GM10847 (cell line): ENCODE results near the gene RAPH1.

ENCODE experiments used
- POLR2A ChIP-seq: IDR thresholded peaks from 2 replicates; pipeline ENCODE4 v1.6.1; 2011; ENCODE audit not compliant: insufficient read length; ENCODE audit errors: extremely low read depth

Gene RAPH1

DNA sequence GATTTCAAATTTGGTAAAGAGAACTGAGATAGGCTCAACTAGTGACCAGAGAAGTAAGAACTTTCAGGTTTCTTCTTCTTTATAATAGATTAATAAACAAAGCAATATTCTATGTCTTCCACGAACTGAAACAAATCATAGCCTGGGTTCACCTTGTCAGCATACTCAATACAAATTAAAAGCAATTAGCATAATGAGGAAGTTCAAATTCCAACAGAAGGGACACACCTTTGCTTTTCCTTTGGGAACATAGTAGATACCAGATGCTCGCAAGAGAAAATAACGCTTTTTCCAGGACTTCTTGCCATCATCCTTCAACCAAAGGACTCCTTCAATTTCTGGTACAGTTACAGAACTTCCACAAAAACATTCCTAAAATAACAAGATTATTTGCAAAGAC is 79.9 kb downstream of the RAPH1 start:
- no peak for TF ChIP-seq POLR2A

DNA sequence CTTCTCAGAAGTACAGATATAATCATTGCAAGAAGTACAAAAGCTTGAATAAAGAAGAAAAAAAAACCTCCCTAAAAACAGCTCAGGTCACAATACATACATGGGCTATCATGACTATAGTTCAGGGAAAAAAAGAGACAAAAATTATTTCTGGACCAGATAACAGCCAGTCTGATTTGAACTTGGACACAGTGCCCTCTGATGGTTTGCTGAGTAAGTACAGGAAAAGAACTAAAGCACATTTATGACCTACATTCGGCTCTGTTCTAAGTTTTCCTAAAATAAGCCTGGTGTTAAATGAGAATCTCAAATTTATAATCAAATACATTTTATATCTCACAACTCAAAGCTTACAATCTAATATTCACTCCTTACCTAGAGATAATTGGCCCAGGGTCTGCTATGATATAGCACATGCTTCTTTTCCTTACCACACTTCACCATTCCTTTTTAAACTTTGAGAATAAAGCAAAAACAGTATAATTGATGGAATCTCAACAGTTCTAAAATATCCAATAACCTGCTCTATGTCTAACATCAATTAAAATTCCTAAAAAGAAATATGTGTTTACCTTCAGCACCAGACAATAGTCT is 81.1 kb downstream of the RAPH1 start:
- no peak for TF ChIP-seq POLR2A

DNA sequence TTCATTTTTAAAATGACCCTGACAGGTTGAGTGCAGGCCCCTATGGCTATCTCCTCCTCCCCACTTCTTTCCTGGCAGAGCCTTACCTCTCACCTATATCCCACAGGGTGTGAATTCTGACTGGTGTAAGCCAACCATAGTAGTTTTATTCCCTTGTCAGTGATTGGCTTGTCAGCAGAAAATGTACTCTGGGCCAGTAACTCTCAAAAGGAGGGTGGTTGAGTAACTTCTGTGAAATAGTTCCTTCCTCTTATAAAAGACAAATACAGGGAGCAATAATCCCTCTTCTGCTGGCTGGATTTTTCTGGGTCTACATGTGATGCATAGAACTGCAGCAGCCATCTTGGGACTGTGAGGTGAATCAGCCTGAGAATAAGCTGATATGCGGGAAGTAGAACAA is 83.4 kb downstream of the RAPH1 start:
- no peak for TF ChIP-seq POLR2A

DNA sequence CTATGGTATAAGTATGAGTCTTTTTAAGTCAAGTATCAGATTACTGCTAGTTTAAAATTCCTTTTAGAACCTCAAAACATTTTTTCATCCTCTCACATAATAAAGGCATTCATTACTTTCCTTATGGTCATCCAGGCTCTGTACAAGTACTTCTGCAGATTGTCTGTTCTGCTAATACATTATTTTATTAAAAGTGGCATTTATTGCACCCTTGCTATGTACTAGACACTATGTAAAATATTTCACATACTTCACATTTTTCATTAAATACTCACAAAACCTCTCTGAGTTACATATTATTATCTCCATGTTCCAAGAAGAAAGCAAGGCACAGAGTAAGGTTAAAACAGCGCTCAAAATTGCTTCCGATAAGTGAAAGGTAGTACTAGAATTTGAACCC is 84.1 kb downstream of the RAPH1 start:
- no peak for TF ChIP-seq POLR2A

DNA sequence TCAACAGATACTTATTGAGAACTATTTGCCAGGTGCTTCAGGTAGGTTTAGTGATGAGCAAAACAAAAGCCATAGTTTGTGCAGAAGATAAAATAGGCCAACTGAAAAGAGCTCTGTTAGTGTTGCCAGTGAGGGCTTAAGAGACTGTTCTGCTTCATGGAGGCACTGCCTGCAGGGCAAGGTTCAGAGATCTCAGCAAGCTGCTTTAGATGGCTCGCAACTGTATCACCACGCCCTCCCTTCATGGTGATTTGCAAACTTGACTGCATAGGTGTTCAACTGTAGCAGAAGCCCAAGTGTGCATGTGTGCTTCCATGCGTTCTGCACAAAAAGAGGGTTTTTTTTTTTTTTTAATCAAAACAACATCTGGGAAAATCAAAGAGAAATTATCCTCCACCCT is 84.5 kb downstream of the RAPH1 start:
- no peak for TF ChIP-seq POLR2A

- no peak for TF ChIP-seq POLR2A
Observed at GRCh38 chr2:203446780-203447179, 88.3 kb downstream of the RAPH1 start.

DNA sequence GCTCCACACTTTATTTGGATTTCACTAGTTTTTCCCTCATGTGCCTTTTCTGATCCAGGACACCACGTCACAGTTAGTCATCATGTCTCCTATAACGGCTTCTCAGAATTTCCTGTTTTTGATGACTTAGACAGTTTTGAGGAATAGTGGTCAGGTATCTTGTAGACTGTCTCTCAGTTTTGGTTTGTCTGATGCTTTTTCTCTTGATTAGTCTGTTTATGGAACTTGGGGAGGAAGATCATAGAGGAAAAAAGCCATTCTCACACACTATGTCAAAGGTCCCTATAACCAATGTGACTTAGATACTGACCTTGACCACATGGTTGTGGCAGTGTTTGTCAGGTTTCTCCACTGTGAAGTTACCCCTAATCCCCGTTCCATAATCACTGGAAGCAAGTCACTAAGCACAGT is 89.0 kb downstream of the RAPH1 start:
- no peak for TF ChIP-seq POLR2A

GRCh38 chr2:203444738-203445137 is 90.4 kb downstream of the RAPH1 start:
- no peak for TF ChIP-seq POLR2A

GRCh38 chr2:203442463-203442862 is 92.6 kb downstream of the RAPH1 start:
- TF ChIP-seq POLR2A, result no peak

DNA sequence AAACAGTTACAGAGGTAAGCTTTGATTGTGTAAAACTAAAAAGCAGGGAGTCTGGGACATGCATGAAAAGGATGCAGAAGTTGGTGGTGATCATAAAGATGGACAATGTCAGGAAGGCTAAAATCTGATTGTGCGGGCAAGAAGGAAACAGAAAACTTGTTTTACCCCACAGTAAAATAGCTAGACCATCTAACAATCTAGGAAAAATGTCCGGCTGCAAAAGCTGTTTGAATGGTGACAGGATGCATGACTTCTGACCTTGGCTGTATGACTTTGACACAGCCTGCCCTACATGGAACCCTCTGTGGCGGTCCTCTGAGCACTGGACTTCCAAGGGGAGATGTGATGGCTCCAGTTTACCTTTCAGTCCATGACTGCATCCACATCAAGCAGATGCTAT is 93.6 kb downstream of the RAPH1 start:
- no peak for TF ChIP-seq POLR2A

DNA sequence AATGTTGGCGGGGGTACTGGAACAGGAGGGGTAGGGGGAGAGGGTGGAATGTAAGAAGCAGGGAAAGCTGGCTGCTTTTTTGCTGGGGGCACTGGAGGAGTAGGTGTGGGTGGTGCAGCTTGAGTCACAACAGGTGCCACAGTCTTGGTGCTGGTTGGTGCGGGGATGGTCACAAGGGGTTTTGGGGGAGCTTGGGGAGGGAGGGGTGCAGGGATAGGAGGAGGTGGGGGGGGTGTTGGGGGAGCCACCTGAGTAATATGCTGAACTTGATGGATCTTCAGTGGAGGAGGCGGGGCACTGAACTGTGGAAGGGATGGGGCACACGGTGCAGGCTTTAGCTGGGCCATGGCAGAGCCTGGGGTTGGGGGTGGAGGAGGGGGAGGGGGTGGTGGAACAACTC is 94.4 kb downstream of the RAPH1 start:
- TF ChIP-seq POLR2A, result no peak

GRCh38 chr2:203438528-203438927 is 96.6 kb downstream of the RAPH1 start:
- no peak for TF ChIP-seq POLR2A

GRCh38 chr2:203437511-203437910 is 97.6 kb downstream of the RAPH1 start:
- no peak for TF ChIP-seq POLR2A

- no peak for TF ChIP-seq POLR2A
Observed at GRCh38 chr2:203436496-203436895, 98.6 kb downstream of the RAPH1 start.

DNA sequence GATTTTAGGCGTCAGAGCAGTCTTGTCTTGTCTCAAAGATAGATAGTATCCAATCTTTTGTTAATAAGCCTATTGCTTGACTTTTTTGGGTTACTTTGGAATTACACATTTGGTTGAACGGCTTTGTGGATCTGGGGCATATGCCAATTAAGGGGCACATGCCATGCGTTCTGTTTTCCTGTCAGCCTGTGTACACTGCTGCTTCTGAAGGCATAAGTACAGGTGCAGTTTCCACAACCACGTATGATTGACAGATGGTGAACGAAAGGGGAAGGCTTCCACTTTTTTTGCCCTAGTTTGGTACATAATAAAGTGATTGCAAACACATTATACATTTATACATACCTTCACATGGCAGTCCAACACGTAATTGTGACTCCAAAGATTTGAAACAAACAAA is 102.3 kb downstream of the RAPH1 start:
- TF ChIP-seq POLR2A, result no peak

DNA sequence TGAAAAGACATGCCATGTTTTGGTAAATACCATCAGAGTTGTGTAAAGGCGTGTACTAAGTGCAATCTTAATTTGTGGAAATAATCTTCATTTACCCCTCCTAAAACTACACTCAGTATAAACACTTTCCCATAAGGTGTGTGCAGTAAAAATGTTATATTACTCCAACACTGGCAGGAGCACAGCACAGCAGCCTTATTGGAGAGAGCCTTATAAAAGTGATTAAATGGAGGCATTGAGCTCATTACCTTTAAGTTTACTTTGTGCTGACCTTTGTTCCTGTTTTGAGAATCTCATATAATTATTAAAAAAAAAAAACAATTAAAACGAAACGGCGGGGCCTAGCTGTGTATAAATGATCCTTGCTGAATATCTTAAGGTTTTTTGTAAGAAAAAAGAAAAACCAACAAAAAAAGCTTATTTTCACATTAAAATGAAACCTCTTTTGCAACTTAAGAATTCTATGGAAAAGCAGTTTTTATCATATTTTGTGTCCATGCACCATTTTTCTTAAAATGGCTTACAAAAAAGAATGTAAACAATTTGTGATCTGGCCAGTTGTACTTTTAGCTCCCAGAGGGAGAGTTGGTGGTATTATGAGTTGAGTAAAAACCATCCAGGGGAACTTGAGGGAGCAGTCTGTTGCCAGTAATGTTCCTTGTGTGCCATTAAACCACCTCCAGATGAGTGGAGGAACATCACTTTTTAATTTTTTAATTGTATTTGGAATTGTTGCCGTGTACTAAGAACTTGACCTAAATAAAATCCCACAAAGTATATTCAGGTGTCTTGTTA is 103.5 kb downstream of the RAPH1 start:
- TF ChIP-seq POLR2A, result no peak

GRCh38 chr2:203427061-203427460 is 108.0 kb downstream of the RAPH1 start:
- no peak for TF ChIP-seq POLR2A
